Limb (tissue), 2 donors: ENCODE data around the gene ARL6.

Experiments used
- DNase-seq, 2 donors: peaks; one replicate each; pipeline ENCODE4 v3.0.0-alpha.2; 2016; ENCODE audit errors: extremely low spot score in 2 of 2

The ARL6 gene

GRCh38 chr3:97764407-97765238, at the start of gene ARL6:
Gene ARL6, plus strand, starts transcription at chr3:97764758. Its CDS starts 3,350 bp downstream, at chr3:97768108.
- peak; percentile 92 for DNase-seq

- DNase-seq, result peak; percentile 72 to 79
These were observed 45.3 kb upstream of the ARL6 start for GRCh38 chr3:97719156-97719821.

- no peak for DNase-seq
These were observed 44.1 kb upstream of the ARL6 start for GRCh38 chr3:97720417-97720816.

- no peak for DNase-seq
These were observed 43.1 kb upstream of the ARL6 start for GRCh38 chr3:97721446-97721845.

- DNase-seq, result no peak
These were observed 27.6 kb upstream of the ARL6 start for GRCh38 chr3:97736928-97737327.

GRCh38 chr3:97738761-97739160, 25.8 kb upstream of the ARL6 start:
- DNase-seq, result no peak

GRCh38 chr3:97742036-97742435, 22.5 kb upstream of the ARL6 start:
- no peak for DNase-seq

GRCh38 chr3:97744289-97744688, 20.3 kb upstream of the ARL6 start:
- no peak for DNase-seq

GRCh38 chr3:97763586-97764406, 762 bp upstream of the ARL6 start:
- DNase-seq, result peak in 1 of 2 donors; percentile 33

GRCh38 chr3:97765336-97765735, 778 bp downstream of the ARL6 start:
- DNase-seq, result no peak

GRCh38 chr3:97772926-97773325, 8.4 kb downstream of the ARL6 start:
- DNase-seq, result no peak

- no peak for DNase-seq
These were observed 13.6 kb downstream of the ARL6 start for GRCh38 chr3:97778152-97778551.

GRCh38 chr3:97793420-97794019, 29.0 kb downstream of the ARL6 start:
- peak in 1 of 2 donors; percentile 66 for DNase-seq

- no peak for DNase-seq
These were observed 31.4 kb downstream of the ARL6 start for GRCh38 chr3:97795951-97796350.

GRCh38 chr3:97804471-97804870, 39.9 kb downstream of the ARL6 start:
- no peak for DNase-seq

GRCh38 chr3:97810779-97811390, 46.3 kb downstream of the ARL6 start:
- DNase-seq, result no peak

GRCh38 chr3:97815149-97815917, 50.8 kb downstream of the ARL6 start:
- no peak for DNase-seq

GRCh38 chr3:97816811-97817210, 52.3 kb downstream of the ARL6 start:
- DNase-seq, result no peak

- no peak for DNase-seq
These were observed 53.4 kb downstream of the ARL6 start for GRCh38 chr3:97817965-97818364.

GRCh38 chr3:97820780-97821179, 56.2 kb downstream of the ARL6 start:
- DNase-seq, result no peak
